Activated naive CD8-positive, alpha-beta T cell treated with anti-CD3 and anti-CD28 coated beads, Interleukin-2, amount 50 U/mL, for 24 hours (primary cell): ENCODE data around the gene ALG11.
A peak's percentile ranks its signal among the peaks of the same experiment; 100 is the strongest.
"Not testable (repeated sequence)": the region's sequence is repeated elsewhere in the genome, so short reads cannot be mapped to it uniquely, and the experiment has no call there.

Source experiments
- ATAC-seq: fragments of 150-1000 bp; cut with Tn5 transposase; one replicate; pipeline ENCODE4 v1.10.0; 2021
- DNase-seq: peaks from one replicate; pipeline ENCODE4 v3.0.0; 2021
- H3K27ac Mint-ChIP-seq: one replicate; pipeline ENCODE4 v1.8.0; 2021; ENCODE audit warnings: mild to moderate bottlenecking, mixed read lengths
- H3K27me3 Mint-ChIP-seq: one replicate; pipeline ENCODE4 v1.8.0; 2021; ENCODE audit warnings: mixed read lengths
- H3K36me3 Mint-ChIP-seq: one replicate; pipeline ENCODE4 v1.8.0; 2021; ENCODE audit warnings: low read depth, mixed read lengths
- H3K4me1 Mint-ChIP-seq: one replicate; pipeline ENCODE4 v1.8.0; 2021; ENCODE audit warnings: mixed read lengths
- H3K4me3 Mint-ChIP-seq: one replicate; pipeline ENCODE4 v1.8.0; 2021; ENCODE audit warnings: mild to moderate bottlenecking, moderate library complexity, mixed read lengths
- H3K9me3 Mint-ChIP-seq: one replicate; pipeline ENCODE4 v1.8.0; 2021; ENCODE audit warnings: mixed read lengths

Gene ALG11

GRCh38 chr13:52033039-52033438, 20.8 kb downstream of the ALG11 start:
- Mint-ChIP-seq H3K27ac (no peak overlapping the region), H3K4me3 (no peak overlapping the region), H3K9me3 (peaks cover 18% of the 10 kb centered on the region), H3K36me3 (peaks cover 33% of the 10 kb centered on the region), H3K4me1 (peaks cover 2% of the 10 kb centered on the region), H3K27me3 (no peaks in the 10 kb centered on the region)
- DNase-seq (no peak), ATAC-seq (no peak)

DNA sequence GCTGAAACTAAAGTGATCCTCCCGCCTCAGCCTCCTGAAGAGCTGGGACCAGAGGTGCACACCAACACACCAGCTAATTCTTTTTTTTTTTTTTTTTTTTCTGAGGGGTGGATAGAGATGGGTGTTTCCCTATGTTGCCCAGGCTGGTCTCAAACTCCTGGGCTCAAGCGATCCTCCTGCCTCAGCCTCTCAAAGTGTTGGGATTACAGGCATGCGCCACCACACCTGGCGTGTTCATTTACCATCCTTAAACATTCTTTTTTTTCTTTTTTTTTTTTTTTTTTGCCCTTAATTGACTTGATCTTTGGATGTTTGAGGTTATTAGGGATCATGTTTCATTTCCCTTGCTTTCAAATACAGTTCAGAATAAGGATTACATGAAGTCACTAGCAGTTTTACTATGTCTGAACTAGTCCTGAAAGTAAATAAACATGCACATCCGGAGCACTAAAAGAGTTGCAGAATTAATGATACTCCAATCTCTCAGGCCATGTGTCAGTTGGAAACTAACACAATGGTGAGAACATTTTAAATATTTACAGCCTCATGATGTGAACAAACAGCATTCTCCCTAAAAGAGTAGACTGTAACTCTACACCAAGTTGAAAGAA, 22.5 kb downstream of the ALG11 start:
- no peaks in the 10 kb centered on the region for H3K27me3 Mint-ChIP-seq
- DNase-seq (no peak), ATAC-seq (no peak)
- peaks cover 2% of the 10 kb centered on the region for H3K4me1 Mint-ChIP-seq
- H3K9me3 Mint-ChIP-seq, result peaks cover 8% of the 10 kb centered on the region
- no peak overlapping the region for H3K4me3 Mint-ChIP-seq
- peaks cover 17% of the 10 kb centered on the region for H3K36me3 Mint-ChIP-seq
- no peak overlapping the region for H3K27ac Mint-ChIP-seq

GRCh38 chr13:52036037-52036436, 23.8 kb downstream of the ALG11 start:
- Mint-ChIP-seq H3K4me1 (peaks cover 2% of the 10 kb centered on the region), H3K27ac (no peak overlapping the region), H3K36me3 (peaks cover 9% of the 10 kb centered on the region), H3K9me3 (peaks cover 6% of the 10 kb centered on the region), H3K27me3 (no peaks in the 10 kb centered on the region), H3K4me3 (no peak overlapping the region)
- DNase-seq, result no peak
- no peak for ATAC-seq

DNA sequence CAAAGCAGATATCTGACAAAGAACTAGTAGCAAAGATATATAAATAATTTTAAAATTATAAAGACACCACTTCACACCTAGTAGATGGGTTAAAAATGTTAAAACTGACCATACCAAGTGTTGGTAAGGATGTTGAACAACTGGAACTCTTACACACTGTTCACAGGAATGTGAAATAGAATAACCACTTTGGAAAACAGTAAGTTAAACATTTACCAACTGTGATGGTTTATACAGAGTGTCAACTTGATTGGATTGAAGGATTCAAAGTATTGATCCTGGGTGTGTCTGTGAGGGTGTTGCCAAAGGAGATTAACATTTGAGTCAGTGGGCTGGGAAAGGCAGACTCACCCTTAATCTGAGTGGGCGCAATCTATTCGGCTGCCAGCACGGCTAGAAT, 31.5 kb downstream of the ALG11 start:
- ATAC-seq (no peak), DNase-seq (no peak)
- Mint-ChIP-seq H3K27ac (no peak overlapping the region), H3K36me3 (peaks cover 10% of the 10 kb centered on the region), H3K4me3 (no peak overlapping the region), H3K27me3 (peaks cover 1% of the 10 kb centered on the region), H3K9me3 (peaks cover 15% of the 10 kb centered on the region), H3K4me1 (no peaks in the 10 kb centered on the region)

GRCh38 chr13:52047463-52047862, 35.3 kb downstream of the ALG11 start:
- ATAC-seq (no peak), DNase-seq (no peak)
- Mint-ChIP-seq H3K4me3 (no peak overlapping the region), H3K4me1 (no peaks in the 10 kb centered on the region), H3K9me3 (peaks cover 19% of the 10 kb centered on the region), H3K27ac (no peak overlapping the region), H3K36me3 (peaks cover 7% of the 10 kb centered on the region), H3K27me3 (peaks cover 4% of the 10 kb centered on the region)

DNA sequence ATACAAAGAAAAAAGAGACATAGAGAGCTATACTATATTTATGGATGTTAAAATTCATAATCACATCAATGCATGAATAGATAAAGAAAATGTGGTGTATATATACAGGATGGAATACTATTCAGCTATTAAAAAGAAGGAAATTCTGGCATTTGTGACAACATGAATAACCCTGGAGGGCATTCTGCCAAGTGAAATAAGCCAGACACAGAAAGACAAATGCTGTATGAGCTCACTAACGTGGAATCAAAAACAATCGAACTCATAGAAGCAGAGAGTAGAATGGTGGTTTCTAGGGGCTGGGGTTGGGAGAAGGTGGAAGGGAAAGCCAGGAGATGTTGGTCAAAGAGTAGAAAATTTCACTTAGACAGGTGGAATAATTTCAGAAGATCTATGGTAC, 36.3 kb downstream of the ALG11 start:
- no peak for DNase-seq
- H3K9me3 Mint-ChIP-seq, result peaks cover 19% of the 10 kb centered on the region
- peaks cover 4% of the 10 kb centered on the region for H3K27me3 Mint-ChIP-seq
- no peaks in the 10 kb centered on the region for H3K4me1 Mint-ChIP-seq
- ATAC-seq, result no peak
- no peak overlapping the region for H3K27ac Mint-ChIP-seq
- H3K36me3 Mint-ChIP-seq, result peaks cover 7% of the 10 kb centered on the region
- H3K4me3 Mint-ChIP-seq, result no peak overlapping the region

DNA sequence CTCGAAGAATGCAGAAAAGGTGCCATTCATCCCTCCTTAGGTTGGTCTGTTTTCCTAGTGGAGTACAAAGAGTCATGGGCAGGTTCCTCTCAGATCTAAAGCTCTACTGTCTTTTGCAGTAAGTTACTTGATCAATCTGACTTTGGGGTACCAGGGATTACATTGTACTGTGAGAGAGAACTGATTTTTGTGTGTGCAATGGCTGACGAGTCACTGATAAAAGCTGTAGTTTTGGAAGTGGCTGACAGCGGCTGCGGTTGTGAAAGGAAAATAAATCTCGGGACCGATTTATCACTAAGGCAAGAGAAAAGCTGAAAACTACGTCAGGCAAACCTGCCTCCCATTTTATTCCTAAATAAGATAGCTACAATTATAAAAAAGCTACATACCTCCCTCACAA, 39.2 kb downstream of the ALG11 start:
- DNase-seq, result no peak
- no peaks in the 10 kb centered on the region for H3K4me1 Mint-ChIP-seq
- no peak overlapping the region for H3K4me3 Mint-ChIP-seq
- H3K36me3 Mint-ChIP-seq, result peaks cover 2% of the 10 kb centered on the region
- no peak overlapping the region for H3K27ac Mint-ChIP-seq
- no peak for ATAC-seq
- peaks cover 19% of the 10 kb centered on the region for H3K9me3 Mint-ChIP-seq
- peaks cover 4% of the 10 kb centered on the region for H3K27me3 Mint-ChIP-seq

GRCh38 chr13:52053460-52053859, 41.3 kb downstream of the ALG11 start:
- Mint-ChIP-seq H3K27me3 (peaks cover 4% of the 10 kb centered on the region), H3K9me3 (peaks cover 19% of the 10 kb centered on the region), H3K4me1 (no peaks in the 10 kb centered on the region), H3K27ac (no peak overlapping the region), H3K36me3 (peaks cover 2% of the 10 kb centered on the region), H3K4me3 (no peak overlapping the region)
- DNase-seq, result no peak
- ATAC-seq, result no peak

GRCh38 chr13:52061064-52061463, 48.9 kb downstream of the ALG11 start:
- not testable (repeated sequence) for H3K9me3 Mint-ChIP-seq, H3K27me3 Mint-ChIP-seq, H3K27ac Mint-ChIP-seq, H3K4me3 Mint-ChIP-seq, DNase-seq, H3K36me3 Mint-ChIP-seq, ATAC-seq, H3K4me1 Mint-ChIP-seq

GRCh38 chr13:52061587-52061986, 49.4 kb downstream of the ALG11 start:
- Mint-ChIP-seq H3K4me1 (no peaks in the 10 kb centered on the region), H3K36me3 (peaks cover 2% of the 10 kb centered on the region), H3K4me3 (no peak overlapping the region), H3K27me3 (no peaks in the 10 kb centered on the region), H3K27ac (no peak overlapping the region), H3K9me3 (peaks cover 10% of the 10 kb centered on the region)
- DNase-seq, result no peak
- ATAC-seq, result no peak

- no peak overlapping the region for H3K4me3 Mint-ChIP-seq
- H3K27me3 Mint-ChIP-seq, result peaks cover 14% of the 10 kb centered on the region
- no peak for DNase-seq
- no peak overlapping the region for H3K27ac Mint-ChIP-seq
- peaks cover 10% of the 10 kb centered on the region for H3K4me1 Mint-ChIP-seq
- peaks cover 22% of the 10 kb centered on the region for H3K9me3 Mint-ChIP-seq
- ATAC-seq, result no peak
- peaks cover 11% of the 10 kb centered on the region for H3K36me3 Mint-ChIP-seq
Observed at GRCh38 chr13:52067237-52067636, 55.0 kb downstream of the ALG11 start.

DNA sequence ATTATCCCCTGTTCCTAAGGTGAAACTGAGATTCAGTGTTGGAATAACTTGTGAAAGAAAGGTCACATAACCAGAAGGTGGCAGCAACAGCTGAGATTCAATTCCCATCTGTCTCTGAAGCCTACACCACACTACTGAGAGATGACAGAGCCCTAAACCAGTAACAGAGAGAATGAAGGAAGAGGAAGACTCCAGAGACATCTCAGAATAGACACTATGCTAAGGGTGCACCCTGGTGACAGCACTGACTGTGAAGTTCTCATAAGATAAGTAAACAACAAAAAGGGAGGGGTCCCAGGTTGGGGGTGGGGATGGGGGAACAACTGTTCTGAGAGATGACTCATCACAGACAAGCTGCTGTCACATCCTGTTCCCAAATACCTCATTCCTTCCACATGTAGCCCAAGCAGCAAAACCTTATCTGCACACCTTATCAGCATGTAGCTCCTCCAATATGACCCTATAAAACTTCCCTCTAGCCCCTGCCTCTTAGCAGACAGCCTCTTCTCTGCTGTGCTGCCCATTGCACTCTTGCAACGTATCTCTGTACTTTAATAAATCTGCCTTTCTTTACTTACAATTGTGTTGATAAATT, 58.8 kb downstream of the ALG11 start:
- ATAC-seq, result peak; percentile 49
- H3K9me3 Mint-ChIP-seq, result peaks cover 14% of the 10 kb centered on the region
- no peak overlapping the region for H3K4me3 Mint-ChIP-seq
- H3K4me1 Mint-ChIP-seq, result peaks cover 10% of the 10 kb centered on the region
- H3K27ac Mint-ChIP-seq, result no peak overlapping the region
- peak; percentile 10 for DNase-seq
- H3K36me3 Mint-ChIP-seq, result peaks cover 9% of the 10 kb centered on the region
- H3K27me3 Mint-ChIP-seq, result peaks cover 26% of the 10 kb centered on the region
